PFSK-1 (cell line): ENCODE data around the gene TBL1Y.

Source experiments
- FOXP2 ChIP-seq: optimal IDR thresholded peaks from 2 replicates; pipeline ENCODE3; 2011; ENCODE audit warnings: borderline replicate concordance, control low read depth, inconsistent platforms; ENCODE audit not compliant: insufficient read depth; ENCODE audit errors: extremely low read length, extremely low read depth
- POLR2AphosphoS5 ChIP-seq: IDR thresholded peaks from 2 replicates; pipeline ENCODE4 v1.6.1; 2012; ENCODE audit warnings: low read depth, mild to moderate bottlenecking, control low read depth, low read length, moderate library complexity
- SIN3A ChIP-seq: IDR thresholded peaks from 2 replicates; pipeline ENCODE4 v1.6.1; 2012; ENCODE audit warnings: mild to moderate bottlenecking, low read length, moderate library complexity, borderline replicate concordance; ENCODE audit not compliant: insufficient read depth
- TAF1 ChIP-seq: IDR thresholded peaks from 2 replicates; pipeline ENCODE4 v1.6.1; 2012; ENCODE audit warnings: low read length, control low read depth, borderline replicate concordance; ENCODE audit not compliant: insufficient read depth
- TF ChIP-seq, protein P1 (sequence below), 2 experiments: IDR thresholded peaks; 2 replicates each; pipeline versions ENCODE4 v1.6.1 to v1.8.0; 2011 to 2012; ENCODE audit warnings: low read depth in 2 of 2, low read length in 2 of 2, control low read depth in 1 of 2, inconsistent platforms in 1 of 2, mild to moderate bottlenecking in 1 of 2, moderate library complexity in 1 of 2; ENCODE audit not compliant: insufficient read depth in 1 of 2

TBL1Y gene

DNA sequence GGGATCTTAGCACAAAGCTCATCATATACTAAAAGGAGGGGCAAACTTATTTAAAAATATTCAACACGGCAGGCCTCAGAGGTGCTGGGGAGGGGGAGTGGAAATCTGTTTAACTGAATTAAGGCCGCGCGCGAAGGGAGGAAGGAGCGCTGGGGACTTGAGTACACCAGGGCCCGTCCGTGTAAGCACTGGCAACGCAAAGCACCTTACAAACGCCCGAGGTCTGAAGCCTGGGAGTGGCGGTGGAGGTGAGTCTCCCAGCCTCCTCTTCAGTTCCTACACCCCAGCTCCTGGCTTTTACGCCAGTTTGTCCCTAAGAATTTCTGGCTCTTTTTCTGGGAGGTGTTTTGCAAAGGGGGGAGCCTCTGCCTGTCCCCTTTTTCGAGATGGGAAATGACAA is 641 bp upstream of the TBL1Y start:
- no peak for TF ChIP-seq FOXP2
- TF ChIP-seq, protein P1, sequence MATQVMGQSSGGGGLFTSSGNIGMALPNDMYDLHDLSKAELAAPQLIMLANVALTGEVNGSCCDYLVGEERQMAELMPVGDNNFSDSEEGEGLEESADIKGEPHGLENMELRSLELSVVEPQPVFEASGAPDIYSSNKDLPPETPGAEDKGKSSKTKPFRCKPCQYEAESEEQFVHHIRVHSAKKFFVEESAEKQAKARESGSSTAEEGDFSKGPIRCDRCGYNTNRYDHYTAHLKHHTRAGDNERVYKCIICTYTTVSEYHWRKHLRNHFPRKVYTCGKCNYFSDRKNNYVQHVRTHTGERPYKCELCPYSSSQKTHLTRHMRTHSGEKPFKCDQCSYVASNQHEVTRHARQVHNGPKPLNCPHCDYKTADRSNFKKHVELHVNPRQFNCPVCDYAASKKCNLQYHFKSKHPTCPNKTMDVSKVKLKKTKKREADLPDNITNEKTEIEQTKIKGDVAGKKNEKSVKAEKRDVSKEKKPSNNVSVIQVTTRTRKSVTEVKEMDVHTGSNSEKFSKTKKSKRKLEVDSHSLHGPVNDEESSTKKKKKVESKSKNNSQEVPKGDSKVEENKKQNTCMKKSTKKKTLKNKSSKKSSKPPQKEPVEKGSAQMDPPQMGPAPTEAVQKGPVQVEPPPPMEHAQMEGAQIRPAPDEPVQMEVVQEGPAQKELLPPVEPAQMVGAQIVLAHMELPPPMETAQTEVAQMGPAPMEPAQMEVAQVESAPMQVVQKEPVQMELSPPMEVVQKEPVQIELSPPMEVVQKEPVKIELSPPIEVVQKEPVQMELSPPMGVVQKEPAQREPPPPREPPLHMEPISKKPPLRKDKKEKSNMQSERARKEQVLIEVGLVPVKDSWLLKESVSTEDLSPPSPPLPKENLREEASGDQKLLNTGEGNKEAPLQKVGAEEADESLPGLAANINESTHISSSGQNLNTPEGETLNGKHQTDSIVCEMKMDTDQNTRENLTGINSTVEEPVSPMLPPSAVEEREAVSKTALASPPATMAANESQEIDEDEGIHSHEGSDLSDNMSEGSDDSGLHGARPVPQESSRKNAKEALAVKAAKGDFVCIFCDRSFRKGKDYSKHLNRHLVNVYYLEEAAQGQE (IDR thresholded peaks at IDR 0.05; ENCODE audit: insufficient read depth in 1 of 2, low read depth in 2 of 2, low read length in 2 of 2): no peak
- TF ChIP-seq TAF1: no peak

DNA sequence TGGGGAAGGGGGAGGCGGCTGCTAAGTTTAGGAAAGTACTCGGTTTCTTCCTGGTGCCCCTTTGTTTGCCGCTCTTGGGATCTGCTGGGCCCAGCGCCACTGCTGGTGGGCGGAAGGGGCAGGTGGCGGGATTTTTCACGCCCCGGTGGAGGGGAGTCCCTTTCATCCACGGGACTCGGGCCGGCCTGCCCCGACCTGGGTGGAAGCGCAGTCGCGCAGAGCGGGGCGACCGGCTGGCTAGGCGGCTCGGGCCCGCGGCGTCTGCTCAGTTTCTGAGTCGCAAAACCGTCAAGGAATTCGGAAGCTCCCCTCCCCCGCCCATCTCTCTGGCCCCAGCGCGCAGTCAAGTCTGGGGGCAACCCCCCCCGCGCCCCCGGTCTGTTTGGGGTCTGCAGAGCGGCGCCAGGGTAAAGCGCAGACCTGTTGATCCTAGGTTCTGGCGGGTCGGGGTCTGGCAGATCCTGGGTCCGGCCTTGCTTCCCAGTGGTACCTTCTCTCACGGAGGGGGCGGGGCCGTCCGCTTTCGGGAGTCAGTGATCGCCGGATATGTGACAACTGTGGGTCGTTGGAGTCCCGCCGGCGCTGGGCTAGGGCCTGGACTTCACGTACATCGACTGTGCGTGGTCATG is 870 bp downstream of the TBL1Y start, which contains the start of gene AMELY:
Gene AMELY, minus strand, starts transcription at position 500 of the 629 bp plus-strand sequence. CDS start 39,144 bp downstream, outside the sequence.
- TF ChIP-seq TAF1: no peak
- TF ChIP-seq SIN3A: no peak
- TF ChIP-seq FOXP2: no peak
- TF ChIP-seq, protein P1 (IDR thresholded peaks at IDR 0.05; ENCODE audit: insufficient read depth in 1 of 2, low read depth in 2 of 2, low read length in 2 of 2): no peak
- no peak for TF ChIP-seq POLR2AphosphoS5

DNA sequence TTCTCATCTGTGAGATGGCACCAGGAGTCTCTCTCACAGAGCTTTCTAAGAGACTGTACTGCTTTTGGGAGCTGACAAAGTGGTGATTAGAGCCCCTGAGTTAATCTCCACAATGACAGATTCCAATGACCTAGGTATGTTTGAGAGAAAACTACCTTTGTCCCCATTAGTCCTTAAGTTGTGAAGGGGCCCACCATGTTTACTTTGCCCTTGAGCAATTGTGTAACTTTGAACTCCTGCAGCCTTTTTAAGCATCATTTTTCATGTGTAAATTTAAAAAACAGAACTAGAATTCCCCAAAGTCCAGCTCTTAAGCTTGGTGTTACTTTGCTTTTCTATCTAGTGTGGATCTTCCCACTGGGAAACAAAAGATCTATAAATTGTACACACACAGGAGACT is 2.9 kb downstream of the TBL1Y start:
- TF ChIP-seq POLR2AphosphoS5 (no peak), FOXP2 (no peak), TAF1 (no peak), SIN3A (no peak)

DNA sequence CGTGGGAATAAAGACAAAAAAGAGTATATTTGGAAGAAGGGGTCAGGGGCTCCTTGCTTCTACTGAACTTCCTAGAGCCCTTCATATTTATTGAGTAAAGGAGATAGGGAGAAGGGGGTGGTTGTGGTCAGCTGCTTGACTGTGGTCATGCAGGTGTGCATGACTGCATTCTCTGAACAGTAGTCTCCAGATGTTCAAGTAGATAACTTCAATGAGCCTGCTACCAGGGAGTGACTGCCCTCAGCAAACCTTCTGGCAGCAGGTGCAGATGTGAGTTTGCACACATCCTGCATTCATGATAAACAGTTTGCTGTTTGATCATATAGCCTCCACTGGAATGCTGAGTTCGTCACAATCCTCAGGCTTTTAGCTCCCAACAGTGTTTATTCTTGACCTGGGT is 10.6 kb downstream of the TBL1Y start:
- TF ChIP-seq SIN3A: no peak

DNA sequence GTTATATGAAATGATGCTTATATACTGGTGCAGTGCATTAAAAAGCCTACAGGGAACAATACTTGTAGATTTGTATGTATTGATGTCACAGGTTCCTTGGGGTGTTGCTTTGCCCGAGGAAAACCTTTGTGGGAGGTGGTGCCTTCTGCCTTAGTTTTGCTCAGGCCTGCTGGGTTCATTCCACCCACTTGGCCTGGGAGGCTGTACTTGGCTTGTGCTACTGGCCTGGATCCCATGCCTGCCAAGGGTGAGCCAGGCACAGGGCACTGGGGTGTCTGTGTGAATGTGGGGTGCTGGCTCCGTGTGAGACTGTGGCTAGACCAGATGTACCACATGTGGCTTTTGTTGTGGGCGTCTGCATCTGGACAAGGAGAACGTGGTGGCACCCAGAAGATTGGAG is 17.8 kb downstream of the TBL1Y start:
- no peak for TF ChIP-seq POLR2AphosphoS5
- no peak for TF ChIP-seq TAF1
- TF ChIP-seq SIN3A: no peak
- TF ChIP-seq FOXP2: no peak
- TF ChIP-seq, protein P1 (IDR thresholded peaks at IDR 0.05; ENCODE audit: insufficient read depth in 1 of 2, low read depth in 2 of 2, low read length in 2 of 2): no peak

DNA sequence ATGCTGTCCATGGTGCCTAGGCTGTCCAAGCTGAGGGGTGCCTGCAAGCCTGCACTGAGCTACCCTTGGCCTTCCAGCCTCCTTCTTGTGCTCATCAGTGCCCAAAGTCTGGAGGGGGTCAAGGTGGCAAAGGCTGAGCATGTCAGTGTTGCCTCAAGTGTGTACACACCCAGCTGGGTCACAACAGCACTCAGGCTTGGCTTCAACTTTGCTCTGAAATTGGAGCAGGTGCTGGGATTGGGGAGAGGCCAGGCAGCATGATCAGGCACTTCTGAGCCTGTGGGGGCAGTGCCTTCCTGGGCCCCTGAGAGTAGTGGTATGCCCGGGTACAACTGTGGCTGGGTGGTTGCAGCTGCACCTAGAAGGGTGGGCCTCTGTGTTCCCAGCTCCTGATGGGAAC is 18.7 kb downstream of the TBL1Y start:
- no peak for TF ChIP-seq POLR2AphosphoS5
- no peak for TF ChIP-seq SIN3A
- no peak for TF ChIP-seq TAF1
- no peak for TF ChIP-seq FOXP2
- TF ChIP-seq, protein P1 (IDR thresholded peaks at IDR 0.05; ENCODE audit: insufficient read depth in 1 of 2, low read depth in 2 of 2, low read length in 2 of 2): no peak
